ENCODE measurements around the gene RNF111. TPM values are rescaled to one million over a fixed set of nuclear protein-coding genes. Genes with fewer than 3 reads are reported as not detected.

Gene RNF111
- polyA plus RNA-seq, 1 donor (not counting 4 experiments of a cell fraction or from before 2014, with no cell fraction given), result 27.4 TPM

DNA sequence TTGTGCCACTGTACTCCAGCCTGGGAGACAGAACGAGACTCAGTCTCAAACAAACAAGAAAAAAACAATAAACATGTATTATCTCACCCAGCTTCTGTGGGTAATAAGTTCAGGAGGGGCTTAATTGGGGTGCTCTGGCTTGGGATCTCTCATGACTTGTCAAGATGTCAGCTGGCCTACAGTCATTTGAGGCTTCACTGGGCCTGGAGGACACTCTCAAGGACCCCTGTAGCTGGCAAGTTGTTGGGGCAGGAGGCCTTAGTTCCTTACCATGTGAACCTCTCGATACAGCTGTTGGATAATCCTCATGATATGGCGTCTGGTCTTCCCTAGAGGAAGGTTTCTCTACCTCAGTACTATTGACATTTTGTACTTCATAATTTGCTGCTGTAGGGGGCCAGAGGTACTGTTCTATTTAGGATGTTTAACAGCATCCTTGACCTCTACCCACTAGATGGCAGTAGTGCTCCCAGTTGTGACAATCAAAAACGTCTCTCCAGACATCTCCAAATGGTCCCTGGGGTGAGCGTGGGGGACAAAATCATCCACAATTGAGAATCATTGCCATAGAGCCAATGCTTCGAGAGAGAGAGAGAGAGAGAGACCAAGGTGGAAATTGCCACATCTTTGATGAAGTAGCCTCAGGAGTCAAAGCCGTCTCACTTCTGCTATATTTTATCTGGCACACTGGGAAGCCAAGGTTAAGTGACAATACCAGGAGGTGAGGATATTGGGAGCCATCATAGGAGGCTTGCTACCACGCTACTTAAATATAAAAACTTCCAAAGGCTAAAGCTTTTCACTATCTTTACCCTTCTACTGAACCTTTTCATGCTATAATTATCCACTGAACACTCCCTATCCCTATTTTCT lies 30.1 kb upstream of the RNF111 start:
- H3K4me3 ChIP-seq (ENCODE audit: control insufficient read depth in 2 of 3, extremely low read depth in 1 of 3, insufficient read depth in 2 of 3, low read depth in 1 of 3, low read length in 3 of 3), result no peak overlapping the region
- no peaks in the 10 kb centered on the region for H3K36me3 ChIP-seq (ENCODE audit: control insufficient read depth in 2 of 2, extremely low read depth in 1 of 2, insufficient read depth in 2 of 2, low read length in 2 of 2)
- dilution Hi-C loops (cut with MboI; ENCODE audit: extremely low pct_ligation_motif_present, low sequenced_read_pairs), result no loop called here
- no peaks in the 10 kb centered on the region for H3K27me3 ChIP-seq (ENCODE audit: control insufficient read depth, extremely low read depth, insufficient read depth, low read length)
- H3K4me2 ChIP-seq (ENCODE audit: control insufficient read depth, extremely low read depth, insufficient read depth, low read depth, low read length), result no peak overlapping the region
- H3K9me3 ChIP-seq (ENCODE audit: control insufficient read depth, low read depth, low read length), result no peaks in the 10 kb centered on the region
- DNase-seq (ENCODE audit: low read depth, low spot score), result no peak
- H3K9ac ChIP-seq (ENCODE audit: control insufficient read depth, extremely low read depth, insufficient read depth, low read length), result no peak overlapping the region
- TF ChIP-seq EZH2 (IDR thresholded peaks at IDR 0.05; ENCODE audit: low read length) (no peak), CTCF (optimal IDR thresholded peaks at IDR 0.05 in 1 of 3, IDR thresholded peaks at IDR 0.05 in 1 of 3, conservative IDR thresholded peaks at IDR 0.05 in 1 of 3; ENCODE audit: extremely low read depth in 1 of 3, insufficient read depth in 2 of 3, low read length in 3 of 3) (peak; percentile 72 to 91 (median 78))
- no peaks in the 10 kb centered on the region for H3K9me1 ChIP-seq (ENCODE audit: control insufficient read depth, extremely low read depth, insufficient read depth, low read length)
- no peak overlapping the region for H3K27ac ChIP-seq (ENCODE audit: control insufficient read depth, insufficient read depth, low read length)
- peak; percentile 84 for FAIRE-seq
- no peak overlapping the region for H2AFZ ChIP-seq (ENCODE audit: control insufficient read depth, low read length)
- peaks cover 7% of the 10 kb centered on the region for H3K4me1 ChIP-seq (ENCODE audit: control insufficient read depth, extremely low read depth, insufficient read depth, low read length)
- H3K79me2 ChIP-seq (ENCODE audit: control insufficient read depth, insufficient read depth, low read length), result no peaks in the 10 kb centered on the region
- H4K20me1 ChIP-seq (ENCODE audit: control insufficient read depth, extremely low read depth, insufficient read depth, low read length), result no peaks in the 10 kb centered on the region

DNA sequence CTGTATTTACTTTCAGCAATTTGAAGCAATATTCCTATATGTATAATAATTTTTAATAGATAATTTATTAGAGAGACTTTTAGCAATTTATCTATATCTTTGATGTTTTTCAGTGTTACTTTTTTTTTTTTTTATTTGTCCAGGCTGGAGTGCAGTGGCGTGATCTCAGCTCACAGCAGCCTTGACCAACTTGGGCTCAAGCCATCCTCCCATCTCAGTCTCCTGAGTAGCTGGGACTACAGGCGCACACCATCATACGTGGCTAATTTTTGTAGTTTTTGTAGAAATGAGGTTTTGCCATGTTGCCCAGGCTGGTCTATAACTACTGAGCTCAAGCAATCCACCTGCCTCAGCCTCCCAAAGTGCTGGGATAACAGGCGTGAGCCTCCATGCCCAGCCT lies 28.7 kb upstream of the RNF111 start:
- Histone ChIP-seq H3K79me2 (ENCODE audit: control insufficient read depth, insufficient read depth, low read length) (no peaks in the 10 kb centered on the region), H3K27me3 (ENCODE audit: control insufficient read depth, extremely low read depth, insufficient read depth, low read length) (no peaks in the 10 kb centered on the region), H2AFZ (ENCODE audit: control insufficient read depth, low read length) (no peak overlapping the region), H3K4me2 (ENCODE audit: control insufficient read depth, extremely low read depth, insufficient read depth, low read depth, low read length) (no peak overlapping the region), H3K36me3 (ENCODE audit: control insufficient read depth in 2 of 2, extremely low read depth in 1 of 2, insufficient read depth in 2 of 2, low read length in 2 of 2) (no peaks in the 10 kb centered on the region), H4K20me1 (ENCODE audit: control insufficient read depth, extremely low read depth, insufficient read depth, low read length) (no peaks in the 10 kb centered on the region), H3K4me1 (ENCODE audit: control insufficient read depth, extremely low read depth, insufficient read depth, low read length) (peaks cover 10% of the 10 kb centered on the region), H3K4me3 (ENCODE audit: control insufficient read depth in 2 of 3, extremely low read depth in 1 of 3, insufficient read depth in 2 of 3, low read depth in 1 of 3, low read length in 3 of 3) (no peak overlapping the region), H3K9me3 (ENCODE audit: control insufficient read depth, low read depth, low read length) (no peaks in the 10 kb centered on the region), H3K27ac (ENCODE audit: control insufficient read depth, insufficient read depth, low read length) (no peak overlapping the region), H3K9me1 (ENCODE audit: control insufficient read depth, extremely low read depth, insufficient read depth, low read length) (no peaks in the 10 kb centered on the region), H3K9ac (ENCODE audit: control insufficient read depth, extremely low read depth, insufficient read depth, low read length) (no peak overlapping the region)
- DNase-seq (ENCODE audit: low read depth, low spot score) (no peak), FAIRE-seq (no peak)
- dilution Hi-C loops (cut with MboI; ENCODE audit: extremely low pct_ligation_motif_present, low sequenced_read_pairs), result no loop called here
- no peak for TF ChIP-seq EZH2 (IDR thresholded peaks at IDR 0.05; ENCODE audit: low read length)
- TF ChIP-seq CTCF (optimal IDR thresholded peaks at IDR 0.05 in 1 of 3, IDR thresholded peaks at IDR 0.05 in 1 of 3, conservative IDR thresholded peaks at IDR 0.05 in 1 of 3; ENCODE audit: extremely low read depth in 1 of 3, insufficient read depth in 2 of 3, low read length in 3 of 3), result no peak
